SK-N-SH (cell line): Measurements from ENCODE around the gene CEP126.

Experiments used
- EP300 ChIP-seq, 2 experiments: IDR thresholded peaks; 2 replicates each; pipeline versions ENCODE4 v1.4.0 to v1.6.1; 2012; ENCODE audit warnings: borderline replicate concordance in 1 of 2, low read depth in 1 of 2, low read length in 1 of 2
- EZH2phosphoT487 ChIP-seq: fragments of 200-600 bp; sonication (generic); IDR thresholded peaks from 2 replicates; pipeline ENCODE4 v1.6.1; 2017; ENCODE audit warnings: low read depth, mixed run types, mild to moderate bottlenecking, antibody characterized with exemption, moderate library complexity, borderline replicate concordance
- FOXJ3 ChIP-seq: sonication (generic); formaldehyde crosslinking; IDR thresholded peaks from 2 replicates; pipeline ENCODE4 v1.5.1; 2020; ENCODE audit warnings: mild to moderate bottlenecking, missing genetic modification reagents
- MXI1 ChIP-seq: IDR thresholded peaks from 2 replicates; pipeline ENCODE4 v1.6.1; 2012; ENCODE audit warnings: mild to moderate bottlenecking, low read depth, low read length, improper control_type of control experiment
- TAF1 ChIP-seq: IDR thresholded peaks from 2 replicates; pipeline ENCODE4 v1.6.1; 2012; ENCODE audit warnings: low read depth, mild to moderate bottlenecking, low read length, moderate library complexity, borderline replicate concordance
- TF ChIP-seq, protein P1 (sequence below): IDR thresholded peaks from 2 replicates; pipeline ENCODE4 v1.4.0; 2012; ENCODE audit warnings: low read depth
- TF ChIP-seq, protein P2 (sequence below): fragments of 200-600 bp; sonication (generic); IDR thresholded peaks from 2 replicates; pipeline ENCODE4 v1.6.1; 2017; ENCODE audit warnings: antibody characterized with exemption, mild to moderate bottlenecking, moderate library complexity

DNA sequence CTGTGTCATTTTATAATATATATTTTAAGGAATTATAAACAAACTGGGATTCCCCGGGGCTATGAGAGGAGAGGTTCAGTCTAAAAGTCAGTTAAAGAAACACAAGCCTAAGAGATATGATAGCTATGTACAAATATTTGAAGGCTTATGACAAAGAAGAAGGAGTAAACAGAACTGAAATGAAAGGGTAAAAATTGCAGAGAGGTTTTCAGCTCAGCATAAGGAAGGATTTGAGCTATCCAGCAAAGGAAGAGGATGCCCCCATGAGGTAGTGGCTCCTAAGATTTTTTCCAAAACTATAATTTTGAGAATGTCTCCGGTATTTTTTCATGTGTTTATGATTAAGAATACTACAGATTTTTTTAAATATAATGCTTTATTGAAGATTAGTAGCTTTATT, 59.4 kb downstream of the CEP126 start:
- TF ChIP-seq MXI1 (no peak), EZH2phosphoT487 (no peak), TAF1 (no peak), EP300 (IDR thresholded peaks at IDR 0.05; ENCODE audit: borderline replicate concordance in 1 of 2, low read depth in 1 of 2, low read length in 1 of 2) (no peak), FOXJ3 (CRISPR knock-in tag) (no peak)
- TF ChIP-seq, protein P1, sequence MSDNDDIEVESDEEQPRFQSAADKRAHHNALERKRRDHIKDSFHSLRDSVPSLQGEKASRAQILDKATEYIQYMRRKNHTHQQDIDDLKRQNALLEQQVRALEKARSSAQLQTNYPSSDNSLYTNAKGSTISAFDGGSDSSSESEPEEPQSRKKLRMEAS = no peak
- TF ChIP-seq, protein P2, sequence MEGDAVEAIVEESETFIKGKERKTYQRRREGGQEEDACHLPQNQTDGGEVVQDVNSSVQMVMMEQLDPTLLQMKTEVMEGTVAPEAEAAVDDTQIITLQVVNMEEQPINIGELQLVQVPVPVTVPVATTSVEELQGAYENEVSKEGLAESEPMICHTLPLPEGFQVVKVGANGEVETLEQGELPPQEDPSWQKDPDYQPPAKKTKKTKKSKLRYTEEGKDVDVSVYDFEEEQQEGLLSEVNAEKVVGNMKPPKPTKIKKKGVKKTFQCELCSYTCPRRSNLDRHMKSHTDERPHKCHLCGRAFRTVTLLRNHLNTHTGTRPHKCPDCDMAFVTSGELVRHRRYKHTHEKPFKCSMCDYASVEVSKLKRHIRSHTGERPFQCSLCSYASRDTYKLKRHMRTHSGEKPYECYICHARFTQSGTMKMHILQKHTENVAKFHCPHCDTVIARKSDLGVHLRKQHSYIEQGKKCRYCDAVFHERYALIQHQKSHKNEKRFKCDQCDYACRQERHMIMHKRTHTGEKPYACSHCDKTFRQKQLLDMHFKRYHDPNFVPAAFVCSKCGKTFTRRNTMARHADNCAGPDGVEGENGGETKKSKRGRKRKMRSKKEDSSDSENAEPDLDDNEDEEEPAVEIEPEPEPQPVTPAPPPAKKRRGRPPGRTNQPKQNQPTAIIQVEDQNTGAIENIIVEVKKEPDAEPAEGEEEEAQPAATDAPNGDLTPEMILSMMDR = peak; percentile 52
